GM18499 (cell line): Measurements from ENCODE around the gene PADI1.

Source experiments
- ATAC-seq: cut with Tn5 transposase; IDR thresholded peaks from one replicate; pipeline ENCODE4 v1.9.1; 2021; ENCODE audit warnings: moderate number of reproducible peaks; ENCODE audit not compliant: insufficient read depth, unreplicated experiment

Gene PADI1

GRCh38 chr1:17196496-17197185 is 8.3 kb upstream of the PADI1 start:
- no peak for ATAC-seq

GRCh38 chr1:17197696-17198095 is 7.2 kb upstream of the PADI1 start:
- no peak for ATAC-seq

- ATAC-seq = no peak
Observed at GRCh38 chr1:17198476-17199258, 6.3 kb upstream of the PADI1 start.

GRCh38 chr1:17199267-17200044 is 5.5 kb upstream of the PADI1 start:
- ATAC-seq = no peak

GRCh38 chr1:17200246-17200645 is 4.7 kb upstream of the PADI1 start:
- ATAC-seq = no peak

GRCh38 chr1:17200756-17201155 is 4.2 kb upstream of the PADI1 start:
- no peak for ATAC-seq

GRCh38 chr1:17201201-17202021 is 3.5 kb upstream of the PADI1 start:
- no peak for ATAC-seq

- no peak for ATAC-seq
Observed at GRCh38 chr1:17205652-17206051, 724 bp downstream of the PADI1 start.

- ATAC-seq = no peak
Observed at GRCh38 chr1:17206196-17206595, 1.3 kb downstream of the PADI1 start.

- no peak for ATAC-seq
Observed at GRCh38 chr1:17207046-17207445, 2.1 kb downstream of the PADI1 start.

GRCh38 chr1:17207540-17207939 is 2.6 kb downstream of the PADI1 start:
- no peak for ATAC-seq

GRCh38 chr1:17207966-17208418 is 3.1 kb downstream of the PADI1 start:
- ATAC-seq = no peak

- no peak for ATAC-seq
Observed at GRCh38 chr1:17208546-17208945, 3.6 kb downstream of the PADI1 start.

GRCh38 chr1:17209430-17209829 is 4.5 kb downstream of the PADI1 start:
- no peak for ATAC-seq

- ATAC-seq = no peak
Observed at GRCh38 chr1:17210176-17210575, 5.2 kb downstream of the PADI1 start.

- no peak for ATAC-seq
Observed at GRCh38 chr1:17211377-17211776, 6.4 kb downstream of the PADI1 start.

- ATAC-seq = no peak
Observed at GRCh38 chr1:17212009-17212408, 7.1 kb downstream of the PADI1 start.

- no peak for ATAC-seq
Observed at GRCh38 chr1:17212487-17213121, 7.7 kb downstream of the PADI1 start.

GRCh38 chr1:17213148-17213781 is 8.3 kb downstream of the PADI1 start:
- no peak for ATAC-seq
